ENCODE data around the gene PSMG4.

PSMG4 gene

DNA sequence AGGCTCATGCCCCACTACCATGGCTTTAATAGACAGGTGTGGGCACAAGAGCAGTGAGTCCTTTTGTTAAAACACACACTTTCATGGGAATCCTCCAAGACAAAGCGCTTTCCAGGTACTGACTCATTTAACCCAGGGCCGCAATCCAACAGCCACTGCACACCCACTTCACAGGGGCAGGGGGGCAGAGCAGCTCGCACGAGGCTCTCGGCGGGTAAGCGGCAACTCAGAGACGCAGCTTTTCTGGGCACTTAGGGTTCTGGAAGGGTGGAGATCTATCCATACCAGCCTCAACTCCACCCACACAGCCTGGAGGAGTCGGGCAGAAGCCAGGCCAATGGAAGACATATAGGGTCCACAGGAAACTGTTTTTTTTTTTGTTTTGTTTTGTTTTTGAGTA, 28.6 kb downstream of the PSMG4 start:
- no peaks in the 10 kb centered on the region for H3K27me3 ChIP-seq (ENCODE audit: low read length)
- no peak overlapping the region for H3K9ac ChIP-seq (ENCODE audit: low read length)
- no peak overlapping the region for H2AFZ ChIP-seq (ENCODE audit: low read depth, low read length, severe bottlenecking)
- H3K9me2 ChIP-seq (replicated peaks; ENCODE audit: insufficient read depth, low read length): no peaks in the 10 kb centered on the region
- no peaks in the 10 kb centered on the region for H3F3A ChIP-seq (ENCODE audit: insufficient read depth)
- no peak for TF ChIP-seq EZH2phosphoT487 (conservative IDR thresholded peaks at IDR 0.05; ENCODE audit: low read length)
- TF ChIP-seq, protein P1, sequence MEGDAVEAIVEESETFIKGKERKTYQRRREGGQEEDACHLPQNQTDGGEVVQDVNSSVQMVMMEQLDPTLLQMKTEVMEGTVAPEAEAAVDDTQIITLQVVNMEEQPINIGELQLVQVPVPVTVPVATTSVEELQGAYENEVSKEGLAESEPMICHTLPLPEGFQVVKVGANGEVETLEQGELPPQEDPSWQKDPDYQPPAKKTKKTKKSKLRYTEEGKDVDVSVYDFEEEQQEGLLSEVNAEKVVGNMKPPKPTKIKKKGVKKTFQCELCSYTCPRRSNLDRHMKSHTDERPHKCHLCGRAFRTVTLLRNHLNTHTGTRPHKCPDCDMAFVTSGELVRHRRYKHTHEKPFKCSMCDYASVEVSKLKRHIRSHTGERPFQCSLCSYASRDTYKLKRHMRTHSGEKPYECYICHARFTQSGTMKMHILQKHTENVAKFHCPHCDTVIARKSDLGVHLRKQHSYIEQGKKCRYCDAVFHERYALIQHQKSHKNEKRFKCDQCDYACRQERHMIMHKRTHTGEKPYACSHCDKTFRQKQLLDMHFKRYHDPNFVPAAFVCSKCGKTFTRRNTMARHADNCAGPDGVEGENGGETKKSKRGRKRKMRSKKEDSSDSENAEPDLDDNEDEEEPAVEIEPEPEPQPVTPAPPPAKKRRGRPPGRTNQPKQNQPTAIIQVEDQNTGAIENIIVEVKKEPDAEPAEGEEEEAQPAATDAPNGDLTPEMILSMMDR (IDR thresholded peaks at IDR 0.05; ENCODE audit: insufficient read depth, low read length, poor library complexity, severe bottlenecking): no peak
- no peaks in the 10 kb centered on the region for H3K9me3 ChIP-seq (ENCODE audit: insufficient read depth, low read length)
- no peak overlapping the region for H3K27ac ChIP-seq (ENCODE audit: low read depth, low read length)
- no peaks in the 10 kb centered on the region for H3K36me3 ChIP-seq (ENCODE audit: low read length)
- no peak overlapping the region for H3K4me3 ChIP-seq (ENCODE audit: insufficient read depth, low read length, poor library complexity, severe bottlenecking)
- H4K20me1 ChIP-seq (ENCODE audit: low read depth, low read length): no peaks in the 10 kb centered on the region
- H3K4me2 ChIP-seq (ENCODE audit: low read depth, low read length, poor library complexity, severe bottlenecking): no peak overlapping the region
- no peaks in the 10 kb centered on the region for H3K79me2 ChIP-seq (ENCODE audit: insufficient read depth, low read length)

DNA sequence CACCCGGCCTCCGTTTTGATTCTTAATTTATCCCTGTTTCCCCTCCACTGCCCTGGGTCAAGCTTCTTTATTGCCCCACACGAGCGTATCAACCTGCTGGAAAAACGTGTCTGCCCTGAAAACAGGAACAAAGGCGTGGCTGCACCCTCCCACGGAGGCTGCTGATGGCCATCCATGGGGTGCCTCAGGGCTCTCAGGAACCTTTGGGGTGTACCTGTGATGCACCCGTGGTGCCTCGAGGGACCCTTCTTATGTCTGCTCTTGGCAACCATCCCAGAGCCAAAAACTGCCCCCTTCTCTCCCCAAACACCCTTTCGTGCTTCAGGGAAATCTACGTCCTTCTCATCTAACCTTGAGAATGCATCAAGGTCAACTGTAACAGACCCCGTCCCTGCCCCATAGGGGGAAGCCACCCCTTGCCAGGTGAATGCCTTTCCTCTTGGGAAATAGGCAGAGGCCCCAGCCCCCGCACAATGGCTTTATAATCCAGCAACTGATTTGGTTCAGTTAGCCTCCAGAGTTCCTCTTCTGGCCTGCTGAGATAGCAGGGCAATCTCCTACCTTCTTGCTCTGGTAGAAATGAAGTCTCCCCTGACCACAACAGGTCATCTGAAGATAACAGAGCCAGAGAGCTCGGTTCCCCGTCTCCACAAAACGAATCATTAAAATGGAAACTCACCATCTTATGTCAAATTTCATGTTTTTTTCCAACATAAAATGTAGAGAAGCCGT, 29.4 kb downstream of the PSMG4 start:
- Histone ChIP-seq H3F3A (ENCODE audit: insufficient read depth) (no peaks in the 10 kb centered on the region), H3K79me2 (ENCODE audit: insufficient read depth, low read length) (no peaks in the 10 kb centered on the region), H3K36me3 (ENCODE audit: low read length) (no peaks in the 10 kb centered on the region), H3K9me2 (replicated peaks; ENCODE audit: insufficient read depth, low read length) (no peaks in the 10 kb centered on the region), H3K4me2 (ENCODE audit: low read depth, low read length, poor library complexity, severe bottlenecking) (no peak overlapping the region), H3K27ac (ENCODE audit: low read depth, low read length) (no peak overlapping the region), H3K9me3 (ENCODE audit: insufficient read depth, low read length) (no peaks in the 10 kb centered on the region), H4K20me1 (ENCODE audit: low read depth, low read length) (no peaks in the 10 kb centered on the region), H3K9ac (ENCODE audit: low read length) (no peak overlapping the region), H3K27me3 (ENCODE audit: low read length) (no peaks in the 10 kb centered on the region), H2AFZ (ENCODE audit: low read depth, low read length, severe bottlenecking) (no peak overlapping the region), H3K4me3 (ENCODE audit: insufficient read depth, low read length, poor library complexity, severe bottlenecking) (no peak overlapping the region)
- TF ChIP-seq, protein P1 (IDR thresholded peaks at IDR 0.05; ENCODE audit: insufficient read depth, low read length, poor library complexity, severe bottlenecking): no peak
- no peak for TF ChIP-seq EZH2phosphoT487 (conservative IDR thresholded peaks at IDR 0.05; ENCODE audit: low read length)

DNA sequence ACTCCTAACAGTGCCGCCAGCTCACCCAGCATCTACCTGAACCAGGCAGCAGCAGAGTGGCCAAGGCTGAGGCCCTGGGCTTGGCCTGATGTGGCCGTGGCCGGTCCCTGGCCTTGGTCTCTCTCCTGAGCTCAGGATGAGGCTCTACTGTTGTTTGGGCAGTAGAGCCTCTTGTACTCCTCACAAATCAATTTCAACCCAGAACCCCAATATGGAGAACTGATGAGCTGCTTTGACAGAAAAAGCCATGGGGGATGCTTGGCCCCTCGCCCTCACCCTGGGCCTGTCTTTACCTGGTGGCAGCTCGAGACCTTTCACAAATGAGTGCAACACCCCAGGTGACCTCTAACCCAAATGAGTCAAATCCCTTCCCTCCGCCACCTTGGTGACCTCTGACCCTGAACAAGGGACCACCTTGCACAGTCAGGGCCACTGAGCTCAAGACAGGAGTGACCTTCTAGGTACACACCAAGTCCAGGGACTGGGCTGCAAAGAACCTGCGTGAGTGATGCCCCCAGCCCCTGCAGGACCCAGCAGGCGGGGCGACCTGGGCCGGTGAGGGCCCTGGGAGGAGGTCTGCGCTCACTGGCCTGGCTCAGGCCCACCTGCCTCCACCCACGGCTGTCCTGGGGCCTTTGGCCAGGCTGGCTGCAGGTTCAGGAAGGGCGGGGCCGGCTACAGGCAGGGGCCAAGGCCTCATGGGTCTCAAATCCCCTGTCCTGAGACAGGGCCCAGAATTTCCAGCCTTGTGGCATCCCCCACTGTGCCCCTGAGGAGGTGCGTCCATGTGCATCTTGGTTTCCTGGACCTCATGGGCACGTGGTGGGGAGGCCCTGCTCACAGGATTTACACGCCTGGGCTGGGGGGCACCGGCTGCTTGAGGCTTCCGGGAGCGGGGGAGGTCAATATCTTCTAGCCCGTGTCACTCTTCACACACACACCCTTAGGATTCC, 30.2 kb downstream of the PSMG4 start:
- H3K9ac ChIP-seq (ENCODE audit: low read length): no peak overlapping the region
- no peak overlapping the region for H3K27ac ChIP-seq (ENCODE audit: low read depth, low read length)
- H2AFZ ChIP-seq (ENCODE audit: low read depth, low read length, severe bottlenecking): no peak overlapping the region
- H4K20me1 ChIP-seq (ENCODE audit: low read depth, low read length): no peaks in the 10 kb centered on the region
- no peak overlapping the region for H3K4me3 ChIP-seq (ENCODE audit: insufficient read depth, low read length, poor library complexity, severe bottlenecking)
- H3K9me2 ChIP-seq (replicated peaks; ENCODE audit: insufficient read depth, low read length): no peaks in the 10 kb centered on the region
- no peak for TF ChIP-seq EZH2phosphoT487 (conservative IDR thresholded peaks at IDR 0.05; ENCODE audit: low read length)
- TF ChIP-seq, protein P1 (IDR thresholded peaks at IDR 0.05; ENCODE audit: insufficient read depth, low read length, poor library complexity, severe bottlenecking): no peak
- no peaks in the 10 kb centered on the region for H3K36me3 ChIP-seq (ENCODE audit: low read length)
- no peaks in the 10 kb centered on the region for H3K79me2 ChIP-seq (ENCODE audit: insufficient read depth, low read length)
- H3K4me2 ChIP-seq (ENCODE audit: low read depth, low read length, poor library complexity, severe bottlenecking): no peak overlapping the region
- H3F3A ChIP-seq (ENCODE audit: insufficient read depth): no peaks in the 10 kb centered on the region
- H3K27me3 ChIP-seq (ENCODE audit: low read length): no peaks in the 10 kb centered on the region
- no peaks in the 10 kb centered on the region for H3K9me3 ChIP-seq (ENCODE audit: insufficient read depth, low read length)
